Measurements from ENCODE around the gene TMC5.

TMC5 gene

GRCh38 chr16:19520861-19521331, 103.2 kb downstream of the TMC5 start:
- DNase-seq, result no peak
- peaks cover 47% of the 10 kb centered on the region for H3K36me3 Mint-ChIP-seq (ENCODE audit: low read depth)
- H3K4me3 Mint-ChIP-seq, result peak overlapping the region; percentile 92
- H3K9me3 Mint-ChIP-seq, result no peaks in the 10 kb centered on the region
- H3K4me1 Mint-ChIP-seq (ENCODE audit: low read depth), result peaks cover 63% of the 10 kb centered on the region
- no peaks in the 10 kb centered on the region for H3K27me3 Mint-ChIP-seq
- peak overlapping the region; percentile 92 for H3K27ac Mint-ChIP-seq

GRCh38 chr16:19521471-19522396, 104.1 kb downstream of the TMC5 start, which contains the start of gene GDE1:
TSS of gene GDE1 (minus strand) at chr16:19522098. CDS start at chr16:19521964, 134 bp downstream.
- peak within 1 kb of the TSS; percentile 92 for H3K27ac Mint-ChIP-seq
- no peaks in the 10 kb centered on the region for H3K27me3 Mint-ChIP-seq
- no peaks in the 10 kb centered on the region for H3K9me3 Mint-ChIP-seq
- H3K4me1 Mint-ChIP-seq (ENCODE audit: low read depth), result peaks cover 61% of the 10 kb centered on the region
- peak within 1 kb of the TSS; percentile 92 for H3K4me3 Mint-ChIP-seq
- H3K36me3 Mint-ChIP-seq (ENCODE audit: low read depth), result peaks cover 41% of the 10 kb centered on the region
- peak; percentile 96 for DNase-seq

- H3K4me1 Mint-ChIP-seq (ENCODE audit: low read depth), result peaks cover 57% of the 10 kb centered on the region
Measured at GRCh38 chr16:19522397-19522732, 104.7 kb downstream of the TMC5 start.

GRCh38 chr16:19522760-19523159, 105.1 kb downstream of the TMC5 start:
- Mint-ChIP-seq H3K4me1 (ENCODE audit: low read depth) (peaks cover 53% of the 10 kb centered on the region), H3K4me3 (no peak overlapping the region), H3K9me3 (no peaks in the 10 kb centered on the region), H3K27ac (no peak overlapping the region), H3K36me3 (ENCODE audit: low read depth) (peaks cover 34% of the 10 kb centered on the region), H3K27me3 (no peaks in the 10 kb centered on the region)
- no peak for DNase-seq

More at GRCh38 chr16:19522397-19522732, 104.7 kb downstream of the TMC5 start:
- no peaks in the 10 kb centered on the region for H3K9me3 Mint-ChIP-seq
- H3K4me3 Mint-ChIP-seq, result peak overlapping the region; percentile 92
- H3K27me3 Mint-ChIP-seq, result no peaks in the 10 kb centered on the region
- H3K36me3 Mint-ChIP-seq (ENCODE audit: low read depth), result peaks cover 36% of the 10 kb centered on the region
- peak overlapping the region; percentile 92 for H3K27ac Mint-ChIP-seq
- no peak for DNase-seq

GRCh38 chr16:19523184-19523558, 105.5 kb downstream of the TMC5 start:
- H3K27me3 Mint-ChIP-seq, result no peaks in the 10 kb centered on the region
- no peaks in the 10 kb centered on the region for H3K9me3 Mint-ChIP-seq
- peak overlapping the region; percentile 91 for H3K4me3 Mint-ChIP-seq
- peaks cover 51% of the 10 kb centered on the region for H3K4me1 Mint-ChIP-seq (ENCODE audit: low read depth)
- H3K36me3 Mint-ChIP-seq (ENCODE audit: low read depth), result peaks cover 36% of the 10 kb centered on the region
- H3K27ac Mint-ChIP-seq, result peak overlapping the region; percentile 63
- no peak for DNase-seq

GRCh38 chr16:19523559-19524355, 106.1 kb downstream of the TMC5 start, which contains the start of gene CCP110:
TSS of gene CCP110 (plus strand) at chr16:19523942. CDS start at chr16:19527882, 3,940 bp downstream.
- Mint-ChIP-seq H3K4me1 (ENCODE audit: low read depth) (peaks cover 46% of the 10 kb centered on the region), H3K9me3 (no peaks in the 10 kb centered on the region), H3K4me3 (peak within 1 kb of the TSS; percentile 91), H3K27me3 (no peaks in the 10 kb centered on the region), H3K36me3 (ENCODE audit: low read depth) (peaks cover 37% of the 10 kb centered on the region), H3K27ac (peak within 1 kb of the TSS; percentile 94)
- peak; percentile 95 for DNase-seq

- Mint-ChIP-seq H3K9me3 (no peaks in the 10 kb centered on the region), H3K27me3 (no peaks in the 10 kb centered on the region), H3K36me3 (ENCODE audit: low read depth) (peaks cover 38% of the 10 kb centered on the region), H3K27ac (peak overlapping the region; percentile 70), H3K4me1 (ENCODE audit: low read depth) (peaks cover 42% of the 10 kb centered on the region), H3K4me3 (peak overlapping the region; percentile 91)
- no peak for DNase-seq
Measured at GRCh38 chr16:19524356-19524615, 106.6 kb downstream of the TMC5 start.

GRCh38 chr16:19524616-19525384, 107.1 kb downstream of the TMC5 start:
- Mint-ChIP-seq H3K4me1 (ENCODE audit: low read depth) (peaks cover 38% of the 10 kb centered on the region), H3K27ac (peak overlapping the region; percentile 70), H3K36me3 (ENCODE audit: low read depth) (peaks cover 42% of the 10 kb centered on the region), H3K27me3 (no peaks in the 10 kb centered on the region), H3K9me3 (no peaks in the 10 kb centered on the region), H3K4me3 (peak overlapping the region; percentile 91)
- no peak for DNase-seq

GRCh38 chr16:19525385-19525723, 107.7 kb downstream of the TMC5 start:
- peak overlapping the region; percentile 91 for H3K4me3 Mint-ChIP-seq
- H3K27me3 Mint-ChIP-seq, result no peaks in the 10 kb centered on the region
- peaks cover 46% of the 10 kb centered on the region for H3K36me3 Mint-ChIP-seq (ENCODE audit: low read depth)

GRCh38 chr16:19527161-19527560, 109.5 kb downstream of the TMC5 start:
- peaks cover 51% of the 10 kb centered on the region for H3K36me3 Mint-ChIP-seq (ENCODE audit: low read depth)
- H3K4me3 Mint-ChIP-seq, result no peak overlapping the region
- DNase-seq, result no peak
- peaks cover 27% of the 10 kb centered on the region for H3K4me1 Mint-ChIP-seq (ENCODE audit: low read depth)
- H3K27me3 Mint-ChIP-seq, result no peaks in the 10 kb centered on the region
- H3K9me3 Mint-ChIP-seq, result no peaks in the 10 kb centered on the region
- no peak overlapping the region for H3K27ac Mint-ChIP-seq

More at GRCh38 chr16:19525385-19525723, 107.7 kb downstream of the TMC5 start:
- no peak for DNase-seq
- peaks cover 35% of the 10 kb centered on the region for H3K4me1 Mint-ChIP-seq (ENCODE audit: low read depth)
- H3K27ac Mint-ChIP-seq, result no peak overlapping the region
- no peaks in the 10 kb centered on the region for H3K9me3 Mint-ChIP-seq

GRCh38 chr16:19528666-19529065, 111.0 kb downstream of the TMC5 start:
- Mint-ChIP-seq H3K4me3 (no peak overlapping the region), H3K9me3 (no peaks in the 10 kb centered on the region), H3K36me3 (ENCODE audit: low read depth) (peaks cover 65% of the 10 kb centered on the region), H3K4me1 (ENCODE audit: low read depth) (peaks cover 19% of the 10 kb centered on the region), H3K27me3 (no peaks in the 10 kb centered on the region), H3K27ac (no peak overlapping the region)
- DNase-seq, result no peak

- peaks cover 4% of the 10 kb centered on the region for H3K4me1 Mint-ChIP-seq (ENCODE audit: low read depth)
- H3K27me3 Mint-ChIP-seq, result no peaks in the 10 kb centered on the region
- H3K36me3 Mint-ChIP-seq (ENCODE audit: low read depth), result peaks cover 87% of the 10 kb centered on the region
Measured at GRCh38 chr16:19532601-19533000, 114.9 kb downstream of the TMC5 start.

GRCh38 chr16:19540241-19540970, 122.7 kb downstream of the TMC5 start:
- Mint-ChIP-seq H3K4me3 (no peak overlapping the region), H3K36me3 (ENCODE audit: low read depth) (peaks cover 91% of the 10 kb centered on the region), H3K27ac (no peak overlapping the region), H3K9me3 (no peaks in the 10 kb centered on the region), H3K27me3 (no peaks in the 10 kb centered on the region), H3K4me1 (ENCODE audit: low read depth) (no peaks in the 10 kb centered on the region)
- no peak for DNase-seq

More at GRCh38 chr16:19532601-19533000, 114.9 kb downstream of the TMC5 start:
- Mint-ChIP-seq H3K9me3 (no peaks in the 10 kb centered on the region), H3K4me3 (no peak overlapping the region), H3K27ac (no peak overlapping the region)
- no peak for DNase-seq

Measured in activated T-cell treated with anti-CD3 and anti-CD28 coated beads, Interleukin-2, amount 50 U/mL, for 24 hours (primary cell).